Measurements from ENCODE around the gene VWA5B1.

DNA sequence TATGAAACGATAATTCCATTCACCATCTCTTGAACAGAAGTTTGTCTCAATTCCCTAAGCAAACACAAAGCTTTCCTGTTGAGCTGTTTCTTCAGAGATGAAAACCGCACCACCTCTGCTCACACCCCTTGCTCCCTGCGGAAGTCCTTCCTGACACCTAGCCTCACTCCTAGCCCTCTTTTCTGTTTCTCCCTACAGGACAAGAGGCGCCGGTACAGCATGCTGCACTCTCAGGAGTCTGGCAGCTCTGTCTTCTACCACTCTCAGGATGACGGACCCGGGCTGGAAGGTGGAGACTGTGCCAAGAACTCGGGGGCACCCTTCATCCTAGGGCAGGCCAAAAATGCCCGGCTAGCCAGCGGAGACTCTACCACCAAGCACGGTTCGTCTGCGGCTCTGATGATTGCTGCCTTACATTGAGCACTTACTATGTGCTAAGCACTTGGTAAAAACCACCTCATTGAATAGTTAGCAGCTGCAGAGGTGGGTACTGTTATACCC lies 45.5 kb downstream of the VWA5B1 start:
- TF ChIP-seq, protein P1, sequence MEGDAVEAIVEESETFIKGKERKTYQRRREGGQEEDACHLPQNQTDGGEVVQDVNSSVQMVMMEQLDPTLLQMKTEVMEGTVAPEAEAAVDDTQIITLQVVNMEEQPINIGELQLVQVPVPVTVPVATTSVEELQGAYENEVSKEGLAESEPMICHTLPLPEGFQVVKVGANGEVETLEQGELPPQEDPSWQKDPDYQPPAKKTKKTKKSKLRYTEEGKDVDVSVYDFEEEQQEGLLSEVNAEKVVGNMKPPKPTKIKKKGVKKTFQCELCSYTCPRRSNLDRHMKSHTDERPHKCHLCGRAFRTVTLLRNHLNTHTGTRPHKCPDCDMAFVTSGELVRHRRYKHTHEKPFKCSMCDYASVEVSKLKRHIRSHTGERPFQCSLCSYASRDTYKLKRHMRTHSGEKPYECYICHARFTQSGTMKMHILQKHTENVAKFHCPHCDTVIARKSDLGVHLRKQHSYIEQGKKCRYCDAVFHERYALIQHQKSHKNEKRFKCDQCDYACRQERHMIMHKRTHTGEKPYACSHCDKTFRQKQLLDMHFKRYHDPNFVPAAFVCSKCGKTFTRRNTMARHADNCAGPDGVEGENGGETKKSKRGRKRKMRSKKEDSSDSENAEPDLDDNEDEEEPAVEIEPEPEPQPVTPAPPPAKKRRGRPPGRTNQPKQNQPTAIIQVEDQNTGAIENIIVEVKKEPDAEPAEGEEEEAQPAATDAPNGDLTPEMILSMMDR (conservative IDR thresholded peaks at IDR 0.05; ENCODE audit: low read depth in 2 of 2): no peak
- TF ChIP-seq EZH2phosphoT487 (IDR thresholded peaks at IDR 0.05; ENCODE audit: unreplicated experiment) (no peak), EZH2 (IDR thresholded peaks at IDR 0.05; ENCODE audit: low read depth, unreplicated experiment) (no peak), ZNF114 (CRISPR knock-in tag; IDR thresholded peaks at IDR 0.05) (no peak), ETS1 (IDR thresholded peaks at IDR 0.05) (no peak), POLR2AphosphoS5 (IDR thresholded peaks at IDR 0.05; ENCODE audit: low read depth) (no peak), REST (IDR thresholded peaks at IDR 0.05; ENCODE audit: unreplicated experiment) (no peak), CREB1 (CRISPR knock-in tag; IDR thresholded peaks at IDR 0.05; ENCODE audit: low read depth) (no peak), ZNF331 (CRISPR knock-in tag; IDR thresholded peaks at IDR 0.05; ENCODE audit: low read depth) (no peak), STAT1 (IDR thresholded peaks at IDR 0.05; ENCODE audit: unreplicated experiment) (no peak), NANOG (IDR thresholded peaks at IDR 0.05; ENCODE audit: borderline replicate concordance) (no peak)

All from GM23338 (cell line).